Cerebellar cortex (tissue), 1 donor: Measurements from ENCODE around the gene CASS4.
"Not testable (repeated sequence)": the region's sequence is repeated elsewhere in the genome, so short reads cannot be mapped to it uniquely, and the experiment has no call there.

Experiments used
- DNase-seq: peaks from one replicate; pipeline ENCODE4 v3.0.0-alpha.2; 2015; ENCODE audit warnings: low spot score

CASS4 gene, protein sequence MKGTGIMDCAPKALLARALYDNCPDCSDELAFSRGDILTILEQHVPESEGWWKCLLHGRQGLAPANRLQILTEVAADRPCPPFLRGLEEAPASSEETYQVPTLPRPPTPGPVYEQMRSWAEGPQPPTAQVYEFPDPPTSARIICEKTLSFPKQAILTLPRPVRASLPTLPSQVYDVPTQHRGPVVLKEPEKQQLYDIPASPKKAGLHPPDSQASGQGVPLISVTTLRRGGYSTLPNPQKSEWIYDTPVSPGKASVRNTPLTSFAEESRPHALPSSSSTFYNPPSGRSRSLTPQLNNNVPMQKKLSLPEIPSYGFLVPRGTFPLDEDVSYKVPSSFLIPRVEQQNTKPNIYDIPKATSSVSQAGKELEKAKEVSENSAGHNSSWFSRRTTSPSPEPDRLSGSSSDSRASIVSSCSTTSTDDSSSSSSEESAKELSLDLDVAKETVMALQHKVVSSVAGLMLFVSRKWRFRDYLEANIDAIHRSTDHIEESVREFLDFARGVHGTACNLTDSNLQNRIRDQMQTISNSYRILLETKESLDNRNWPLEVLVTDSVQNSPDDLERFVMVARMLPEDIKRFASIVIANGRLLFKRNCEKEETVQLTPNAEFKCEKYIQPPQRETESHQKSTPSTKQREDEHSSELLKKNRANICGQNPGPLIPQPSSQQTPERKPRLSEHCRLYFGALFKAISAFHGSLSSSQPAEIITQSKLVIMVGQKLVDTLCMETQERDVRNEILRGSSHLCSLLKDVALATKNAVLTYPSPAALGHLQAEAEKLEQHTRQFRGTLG

DNA sequence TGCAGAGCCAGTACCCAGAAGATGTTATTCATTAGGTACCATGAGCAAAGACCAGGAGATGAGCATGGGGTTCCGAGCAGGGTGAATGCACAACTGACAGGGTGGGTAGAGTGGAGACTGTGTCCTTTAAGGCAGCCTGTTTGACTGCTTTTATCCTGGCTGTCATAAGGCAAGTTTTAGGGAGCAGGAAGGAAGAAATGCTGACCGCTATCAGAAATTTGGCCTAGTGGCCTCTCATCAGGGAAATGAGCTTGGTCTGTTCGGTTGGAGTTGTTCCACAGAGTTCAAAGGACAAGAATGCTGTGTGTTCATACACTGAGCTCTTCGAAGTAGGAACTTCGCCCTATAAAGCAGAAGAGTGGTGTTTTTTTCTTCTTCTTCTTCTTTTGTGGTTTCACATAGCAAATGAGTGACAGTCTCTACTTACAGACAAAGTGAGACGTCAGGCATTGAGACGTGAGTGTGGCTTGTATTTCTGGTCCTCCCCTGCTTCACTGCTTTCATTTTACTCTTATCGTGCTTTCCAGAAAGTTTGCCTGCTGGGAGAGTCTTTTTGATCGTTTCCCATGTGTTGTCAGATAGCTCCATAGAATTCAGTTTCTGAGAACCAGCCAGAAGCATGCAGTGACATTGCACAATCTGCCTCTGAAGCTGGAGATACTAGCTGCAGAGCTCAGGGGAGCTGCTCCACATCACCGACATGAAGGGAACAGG is at the start of gene CASS4:
Gene CASS4 (plus strand): TSS at position 502 of the 714 bp plus-strand sequence. CDS start 199 bp downstream, at position 701.
- no peak for DNase-seq

- no peak for DNase-seq
Measured at GRCh38 chr20:56362833-56363413, 49.1 kb upstream of the CASS4 start.

- no peak for DNase-seq
Measured at GRCh38 chr20:56363491-56363890, 48.6 kb upstream of the CASS4 start.

GRCh38 chr20:56368351-56369134 is 43.5 kb upstream of the CASS4 start:
- DNase-seq: no peak

GRCh38 chr20:56369179-56369578 is 42.9 kb upstream of the CASS4 start:
- no peak for DNase-seq

GRCh38 chr20:56371977-56372376 is 40.1 kb upstream of the CASS4 start:
- no peak for DNase-seq

DNA sequence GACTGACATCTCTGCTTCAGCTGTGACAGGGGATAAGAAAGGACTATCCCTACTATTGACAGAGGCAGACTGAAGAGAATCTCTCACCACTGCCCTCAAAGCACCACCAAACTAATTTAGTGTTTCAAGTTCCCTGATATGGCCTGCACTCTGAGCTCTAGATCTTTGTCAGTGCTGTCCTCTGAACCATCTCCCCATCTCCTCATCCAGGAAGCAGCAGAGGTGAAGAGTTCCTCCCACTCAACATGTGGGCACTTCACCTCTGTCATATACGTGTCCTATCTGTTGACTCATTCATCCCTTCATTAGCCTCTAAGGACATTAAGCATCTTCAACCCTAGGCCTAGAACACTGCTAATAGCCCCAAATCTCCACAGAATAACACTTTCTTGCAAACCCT is 39.2 kb upstream of the CASS4 start:
- DNase-seq: no peak

DNA sequence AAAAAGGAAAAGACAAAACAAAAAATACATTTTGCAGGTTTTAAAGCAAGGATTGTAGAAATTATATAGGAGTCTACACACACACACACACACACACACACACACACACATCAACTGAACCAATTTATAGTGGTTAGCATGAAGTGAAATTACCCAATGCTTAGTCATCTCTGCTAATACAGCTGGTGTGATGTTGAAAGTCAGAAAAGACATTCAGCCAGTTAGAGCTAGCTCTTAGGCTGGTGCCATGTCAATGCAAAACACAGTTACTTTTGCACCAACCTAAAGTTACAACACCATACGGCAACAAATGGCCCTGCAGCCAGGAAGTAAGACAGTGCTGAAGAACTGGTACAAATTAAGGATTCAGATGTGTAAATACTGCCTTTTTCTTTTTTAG is 38.1 kb upstream of the CASS4 start:
- DNase-seq: no peak

GRCh38 chr20:56376331-56376730 is 35.7 kb upstream of the CASS4 start:
- no peak for DNase-seq

- DNase-seq: no peak
Measured at GRCh38 chr20:56378386-56378785, 33.7 kb upstream of the CASS4 start.

- DNase-seq: no peak
Measured at GRCh38 chr20:56380375-56380774, 31.7 kb upstream of the CASS4 start.

DNA sequence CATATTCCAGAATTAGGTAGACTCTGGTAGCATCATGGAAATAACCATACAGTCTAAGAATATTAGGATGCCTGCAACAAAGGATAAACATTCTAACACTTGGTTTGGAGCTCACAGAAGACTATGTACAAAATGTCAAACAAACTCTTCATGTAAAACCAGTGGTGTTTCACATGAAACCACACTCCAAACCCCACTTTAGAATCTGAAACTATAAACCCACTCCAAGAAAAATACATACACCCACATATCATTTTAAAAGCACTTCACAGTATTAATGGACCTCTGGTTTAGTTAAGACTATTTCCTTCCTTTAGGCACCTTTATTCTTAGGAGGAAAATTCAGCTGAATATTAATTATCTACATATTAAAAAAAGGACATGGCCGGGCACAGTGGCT is 30.6 kb upstream of the CASS4 start:
- DNase-seq: no peak

- no peak for DNase-seq
Measured at GRCh38 chr20:56382696-56383095, 29.4 kb upstream of the CASS4 start.

GRCh38 chr20:56383334-56383733 is 28.7 kb upstream of the CASS4 start:
- no peak for DNase-seq

GRCh38 chr20:56385130-56385529 is 26.9 kb upstream of the CASS4 start:
- no peak for DNase-seq

DNA sequence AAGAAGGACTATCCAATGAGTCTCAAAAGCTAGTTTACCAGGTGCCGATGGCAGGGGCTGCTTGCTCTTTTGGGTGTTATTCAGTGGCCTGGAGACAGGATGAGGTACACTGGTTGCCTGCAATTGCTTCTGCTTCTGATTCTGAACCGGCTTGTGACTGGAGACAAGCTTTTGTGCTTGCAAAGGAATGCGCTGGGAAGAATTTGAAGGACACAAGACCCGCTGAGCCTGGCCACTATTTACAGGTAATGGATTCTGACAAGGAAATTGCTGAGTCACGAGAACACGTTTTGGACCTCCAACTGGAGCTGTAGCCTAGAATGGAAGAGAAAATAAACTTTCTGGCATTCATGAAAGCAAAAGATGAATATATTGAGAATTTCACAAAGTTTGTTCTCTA is 25.8 kb upstream of the CASS4 start:
- no peak for DNase-seq

GRCh38 chr20:56388882-56389281 is 23.2 kb upstream of the CASS4 start:
- no peak for DNase-seq

- no peak for DNase-seq
Measured at GRCh38 chr20:56389807-56390206, 22.3 kb upstream of the CASS4 start.

GRCh38 chr20:56390396-56390795 is 21.7 kb upstream of the CASS4 start:
- DNase-seq: not testable (repeated sequence)

DNA sequence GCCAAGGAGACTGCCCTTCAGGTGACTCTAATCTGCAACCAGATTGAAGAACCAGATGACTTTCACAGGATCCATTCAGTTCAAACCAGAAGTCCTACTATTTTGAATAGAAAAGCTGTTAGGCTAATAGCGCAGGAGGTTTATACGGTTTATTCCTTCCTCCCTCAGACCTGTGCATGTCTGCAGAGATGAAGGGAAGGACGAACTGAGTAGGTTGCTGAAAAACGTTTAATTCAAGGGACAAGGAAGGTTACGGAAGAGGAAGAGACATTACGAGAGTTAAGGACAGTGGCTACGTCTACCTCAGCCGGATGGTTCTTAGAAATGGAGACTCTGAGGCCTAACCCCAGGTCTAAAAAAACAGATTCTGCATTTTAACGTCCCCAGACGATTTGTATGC is 21.0 kb upstream of the CASS4 start:
- DNase-seq: no peak

GRCh38 chr20:56391596-56392131 is 20.4 kb upstream of the CASS4 start:
- DNase-seq: no peak
